Urinary bladder (tissue), 4 donors: ENCODE data around the gene PTPN1. TPM values are rescaled to one million over a fixed set of nuclear protein-coding genes. Genes with fewer than 3 reads are reported as not detected.
"Not testable (repeated sequence)": the region's sequence is repeated elsewhere in the genome, so short reads cannot be mapped to it uniquely, and the experiment has no call there.

ENCODE experiments used
- DNase-seq: peaks from one replicate; pipeline ENCODE4 v3.0.0-alpha.2; 2015; ENCODE audit errors: extremely low spot score
- H3K27ac ChIP-seq: one replicate; pipeline ENCODE4 v1.5.1; 2013; ENCODE audit warnings: low read depth, mild to moderate bottlenecking, moderate library complexity
- H3K36me3 ChIP-seq: one replicate; pipeline ENCODE4 v1.6.1; 2013; ENCODE audit warnings: mild to moderate bottlenecking, moderate library complexity; ENCODE audit not compliant: insufficient read depth
- H3K4me1 ChIP-seq: one replicate; pipeline ENCODE4 v1.6.1; 2013; ENCODE audit warnings: mild to moderate bottlenecking, moderate library complexity; ENCODE audit not compliant: insufficient read depth
- H3K4me3 ChIP-seq: one replicate; pipeline ENCODE4 v1.5.1; 2013; ENCODE audit warnings: low read depth, low read length
- WGBS: extraction: QIAGEN DNeasy Blood & Tissue Kit; methylation state at CpG from one replicate; pipeline ENCODE4 v1.1.7; 2013; 5-methylcytosine and 5-hydroxymethylcytosine counted together
- polyA plus RNA-seq: library from polyadenylated mRNA; stranded (reverse); fragments of 200-250 nt; gene quantifications from one replicate; pipeline ENCODE4 v1.2.3, GENCODE V29; 2013
- total RNA-seq: library from RNA; depleted of rRNA; stranded (reverse); fragments of >200 nt; gene quantifications from one replicate; pipeline ENCODE4 v1.2.3, GENCODE V29; 2014
- donor health status: healthy with polysubstance abuse.
- donor health status: healthy.

Gene PTPN1
- total and polyA plus RNA-seq, 2 donors: 15.0 to 26.4 TPM

- Histone ChIP-seq H3K4me3 (no peak overlapping the region), H3K4me1 (no peaks in the 10 kb centered on the region), H3K36me3 (no peaks in the 10 kb centered on the region), H3K27ac (no peak overlapping the region)
- no peak for DNase-seq
- 78% methylated on average over 5 of the region's 5 CpGs for WGBS
Observed at GRCh38 chr20:50493881-50494253, 16.3 kb upstream of the PTPN1 start.

GRCh38 chr20:50494428-50494827, 15.8 kb upstream of the PTPN1 start:
- H3K36me3 ChIP-seq: no peaks in the 10 kb centered on the region
- no peaks in the 10 kb centered on the region for H3K4me1 ChIP-seq
- DNase-seq: no peak
- H3K27ac ChIP-seq: no peak overlapping the region
- no peak overlapping the region for H3K4me3 ChIP-seq
- WGBS: 79% methylated on average over 6 of the region's 6 CpGs

DNA sequence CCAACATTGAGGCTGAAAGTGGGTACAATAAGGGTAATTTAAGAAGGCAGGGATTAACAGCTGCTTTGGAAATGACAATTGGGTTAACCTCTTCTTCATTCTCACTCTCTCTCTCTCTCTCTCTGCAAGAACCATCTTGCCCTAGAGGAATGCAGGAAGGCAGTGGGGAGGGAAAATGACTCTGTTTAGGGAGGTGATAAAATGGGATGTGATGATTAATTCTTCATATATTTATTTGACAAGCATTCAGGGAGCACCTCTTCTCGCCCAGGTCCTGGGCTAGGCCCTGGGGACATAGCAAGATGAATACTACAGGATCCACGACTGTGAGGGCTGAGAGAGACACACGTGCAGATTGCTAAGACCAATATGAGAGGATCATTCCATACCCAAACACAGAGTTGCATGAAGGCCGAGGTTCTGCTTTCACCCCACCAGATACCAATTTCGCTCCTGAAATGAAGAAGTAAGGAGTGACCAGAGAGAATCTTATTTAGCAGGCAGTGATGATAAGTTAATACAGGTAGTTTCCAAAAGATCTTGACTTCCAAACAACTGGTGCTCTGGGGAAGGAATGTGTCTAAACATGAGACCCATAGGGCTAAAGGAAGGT, 13.3 kb upstream of the PTPN1 start:
- 69% methylated on average over 5 of the region's 5 CpGs for WGBS
- no peak overlapping the region for H3K27ac ChIP-seq
- H3K4me1 ChIP-seq: no peaks in the 10 kb centered on the region
- H3K4me3 ChIP-seq: no peak overlapping the region
- DNase-seq: no peak
- no peaks in the 10 kb centered on the region for H3K36me3 ChIP-seq

GRCh38 chr20:50498071-50498776, 12.0 kb upstream of the PTPN1 start:
- Histone ChIP-seq H3K4me1 (no peaks in the 10 kb centered on the region), H3K27ac (no peak overlapping the region), H3K4me3 (no peak overlapping the region), H3K36me3 (no peaks in the 10 kb centered on the region)
- 85% methylated on average over 5 of the region's 5 CpGs for WGBS
- DNase-seq: no peak

DNA sequence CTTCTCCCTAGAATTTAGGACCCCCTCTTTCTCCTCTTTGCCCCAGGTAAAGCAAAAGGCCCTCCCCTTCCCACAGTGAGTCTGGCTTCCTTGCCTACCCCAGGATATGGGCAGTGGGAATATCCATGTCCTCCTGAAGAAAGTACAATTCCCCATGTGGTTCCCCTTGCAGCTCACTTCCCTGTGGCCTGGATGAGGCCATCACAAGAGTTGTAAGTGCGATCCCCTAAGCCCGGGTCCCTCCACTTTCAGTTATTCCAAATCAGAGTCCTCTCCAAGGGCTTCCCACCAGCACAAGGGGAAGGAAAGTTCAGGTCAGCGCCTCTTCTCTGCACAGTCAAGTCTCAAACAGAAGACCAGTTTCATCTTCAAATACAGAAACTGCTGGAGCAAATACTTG, 10.2 kb upstream of the PTPN1 start:
- no peak for DNase-seq
- WGBS: 97% methylated on average over 3 of the region's 3 CpGs
- Histone ChIP-seq H3K36me3 (no peaks in the 10 kb centered on the region), H3K27ac (no peak overlapping the region), H3K4me3 (no peak overlapping the region), H3K4me1 (no peaks in the 10 kb centered on the region)

GRCh38 chr20:50501972-50502745, 8.0 kb upstream of the PTPN1 start:
- WGBS: 60% methylated on average over 12 of the region's 12 CpGs
- Histone ChIP-seq H3K36me3 (no peaks in the 10 kb centered on the region), H3K27ac (no peak overlapping the region), H3K4me3 (no peak overlapping the region), H3K4me1 (no peaks in the 10 kb centered on the region)
- no peak for DNase-seq

- whole genome bisulfite sequencing: 60% methylated on average over 4 of the region's 4 CpGs
- no peak for DNase-seq
- H3K36me3 ChIP-seq: no peaks in the 10 kb centered on the region
- no peak overlapping the region for H3K4me3 ChIP-seq
- H3K27ac ChIP-seq: no peak overlapping the region
- H3K4me1 ChIP-seq: no peaks in the 10 kb centered on the region
Observed at GRCh38 chr20:50504231-50504823, 5.9 kb upstream of the PTPN1 start.

GRCh38 chr20:50506270-50506579, 4.0 kb upstream of the PTPN1 start:
- Histone ChIP-seq H3K27ac (no peak overlapping the region), H3K4me1 (no peaks in the 10 kb centered on the region), H3K4me3 (no peak overlapping the region), H3K36me3 (no peaks in the 10 kb centered on the region)
- DNase-seq: no peak
- WGBS: 94% methylated on average over 3 of the region's 3 CpGs

- H3K27ac ChIP-seq, H3K4me3 ChIP-seq, DNase-seq, H3K4me1 ChIP-seq, H3K36me3 ChIP-seq: not testable (repeated sequence)
- 97% methylated on average over 5 of the region's 5 CpGs for WGBS
Observed at GRCh38 chr20:50507745-50508144, 2.4 kb upstream of the PTPN1 start.

GRCh38 chr20:50508171-50508755, 1.9 kb upstream of the PTPN1 start:
- no peak for DNase-seq

GRCh38 chr20:50510706-50511542, 741 bp downstream of the PTPN1 start:
- no peak for DNase-seq
- Histone ChIP-seq H3K4me1 (peaks cover 2% of the 10 kb centered on the region), H3K4me3 (peak overlapping the region; percentile 92), H3K36me3 (no peaks in the 10 kb centered on the region), H3K27ac (peak overlapping the region; percentile 87)
- 3% methylated on average over 32 of the region's 32 CpGs for WGBS

More at GRCh38 chr20:50508171-50508755, 1.9 kb upstream of the PTPN1 start:
- H3K4me1 ChIP-seq: no peaks in the 10 kb centered on the region
- no peak overlapping the region for H3K27ac ChIP-seq
- H3K36me3 ChIP-seq: no peaks in the 10 kb centered on the region
- no peak overlapping the region for H3K4me3 ChIP-seq
- WGBS: 77% methylated on average over 9 of the region's 9 CpGs

- Histone ChIP-seq H3K4me1 (peaks cover 2% of the 10 kb centered on the region), H3K27ac (no peak overlapping the region), H3K36me3 (no peaks in the 10 kb centered on the region), H3K4me3 (peak overlapping the region; percentile 7)
- no peak for DNase-seq
- WGBS: 74% methylated on average over 1 of the region's 1 CpG
Observed at GRCh38 chr20:50512323-50512722, 2.1 kb downstream of the PTPN1 start.
